Epithelial cell of proximal tubule (primary cell): ENCODE data around the gene OGDHL. TPM values are rescaled to one million over a fixed set of nuclear protein-coding genes. Genes with fewer than 3 reads are reported as not detected.

Experiments
- DNase-seq: peaks from one replicate; pipeline ENCODE4 v3.0.0-alpha.2; 2011; ENCODE audit warnings: low read depth
- H3K4me3 ChIP-seq: 2 replicates; pipeline ENCODE4 v1.5.1; 2011; ENCODE audit warnings: low read depth, mild to moderate bottlenecking, low read length
- CTCF ChIP-seq: conservative IDR thresholded peaks from 2 replicates; pipeline ENCODE4 v1.5.1; 2012; ENCODE audit warnings: low read depth, mild to moderate bottlenecking, low read length
- total RNA-seq: library from RNA; depleted of rRNA; stranded (reverse); fragments of >200 nt; gene quantifications from 2 replicates; pipeline ENCODE4 v1.2.3, GENCODE V29; 2015

OGDHL gene
- total RNA-seq, 1 donor from 2014 or later, result 1.8 TPM

- no peak for TF ChIP-seq CTCF
- H3K4me3 ChIP-seq, result no peak overlapping the region
- DNase-seq, result no peak
Measured at GRCh38 chr10:49744924-49745605, 17.1 kb downstream of the OGDHL start.

- DNase-seq, result no peak
- no peak for TF ChIP-seq CTCF
- H3K4me3 ChIP-seq, result no peak overlapping the region
Measured at GRCh38 chr10:49744091-49744685, 17.9 kb downstream of the OGDHL start.

- H3K4me3 ChIP-seq, result no peak overlapping the region
- no peak for TF ChIP-seq CTCF
Measured at GRCh38 chr10:49743464-49744075, 18.6 kb downstream of the OGDHL start.

GRCh38 chr10:49742683-49743463, 19.2 kb downstream of the OGDHL start:
- DNase-seq, result no peak
- TF ChIP-seq CTCF, result no peak

More at GRCh38 chr10:49743464-49744075, 18.6 kb downstream of the OGDHL start:
- no peak for DNase-seq

GRCh38 chr10:49741108-49741995, 20.8 kb downstream of the OGDHL start:
- no peak overlapping the region for H3K4me3 ChIP-seq
- DNase-seq, result no peak
- TF ChIP-seq CTCF, result no peak

More at GRCh38 chr10:49742683-49743463, 19.2 kb downstream of the OGDHL start:
- H3K4me3 ChIP-seq, result no peak overlapping the region
